ACC112 (cell line): ENCODE data around the gene ANXA2.
"Not testable (repeated sequence)": the region's sequence is repeated elsewhere in the genome, so short reads cannot be mapped to it uniquely, and the experiment has no call there.

Experiments
- H2AFZ ChIP-seq: fragments of 200-600 bp; sonication (generic); one replicate; pipeline ENCODE4 v1.6.0; 2017; ENCODE audit warnings: antibody characterized with exemption, low read length; ENCODE audit not compliant: unreplicated experiment
- H3K27ac ChIP-seq: fragments of 200-600 bp; sonication (generic); 2 replicates; pipeline ENCODE4 v1.5.1; 2014; ENCODE audit warnings: low read depth, mild to moderate bottlenecking, antibody characterized with exemption, low read length, moderate library complexity
- H3K27me3 ChIP-seq: fragments of 200-600 bp; sonication (generic); 2 replicates; pipeline ENCODE4 v1.6.1; 2014; ENCODE audit warnings: mild to moderate bottlenecking, antibody characterized with exemption, low read length, moderate library complexity, mixed read lengths; ENCODE audit not compliant: insufficient read depth
- H3K36me3 ChIP-seq: fragments of 200-600 bp; sonication (generic); 2 replicates; pipeline ENCODE4 v1.6.1; 2016; ENCODE audit warnings: mild to moderate bottlenecking, antibody characterized with exemption, low read length, moderate library complexity, mixed read lengths; ENCODE audit not compliant: insufficient read depth
- H3K4me1 ChIP-seq: fragments of 200-600 bp; sonication (generic); one replicate; pipeline ENCODE4 v1.6.1; 2016; ENCODE audit warnings: low read length, mixed read lengths; ENCODE audit not compliant: insufficient read depth, unreplicated experiment, control insufficient read depth
- H3K4me3 ChIP-seq: fragments of 200-600 bp; sonication (generic); 2 replicates; pipeline ENCODE4 v1.5.1; 2014; ENCODE audit warnings: mild to moderate bottlenecking, low read depth, low read length
- H3K79me2 ChIP-seq: fragments of 200-600 bp; sonication (generic); one replicate; pipeline ENCODE4 v1.6.0; 2016; ENCODE audit warnings: low read length; ENCODE audit not compliant: control insufficient read depth, unreplicated experiment, insufficient read depth

The ANXA2 gene

DNA sequence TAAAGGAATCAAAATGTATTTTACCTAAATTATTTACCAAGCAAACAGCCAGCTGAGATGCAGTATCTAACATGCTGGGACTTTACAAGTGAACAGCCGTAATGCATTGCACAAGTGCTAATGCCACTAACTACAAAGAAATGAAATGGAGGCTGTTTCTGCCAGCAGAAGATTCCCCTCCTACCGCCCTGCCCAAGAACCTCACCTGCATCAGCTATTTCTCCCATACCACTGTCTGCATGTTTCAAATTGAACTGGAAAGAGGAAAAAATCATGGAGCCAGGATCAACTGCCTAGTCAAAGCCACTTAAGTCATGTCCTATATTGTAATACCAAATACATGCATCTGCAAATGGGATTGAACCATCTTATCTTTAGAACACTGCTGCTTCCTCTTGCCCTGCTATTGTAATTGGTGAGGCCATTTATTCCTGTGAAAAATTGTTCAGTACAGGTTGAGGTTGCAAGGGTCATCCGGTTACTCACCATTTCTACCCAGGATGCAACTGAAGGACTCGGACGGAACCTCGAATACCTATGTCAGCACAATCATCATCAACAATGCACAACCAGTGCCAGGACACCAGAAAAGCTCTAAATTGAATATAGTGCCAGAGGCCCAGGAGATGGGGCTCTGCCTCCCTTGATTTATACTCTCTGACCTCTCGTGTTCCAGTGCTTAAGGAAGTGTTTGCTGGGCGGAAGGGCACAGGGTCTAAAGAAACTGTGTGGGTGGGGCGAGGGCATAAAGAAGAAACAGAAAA lies 27.5 kb downstream of the ANXA2 start:
- Histone ChIP-seq H3K4me3 (peak overlapping the region; percentile 51; the same call in 1 of the 2 replicates), H3K79me2 (peaks cover 56% of the 10 kb centered on the region), H2AFZ (no peak overlapping the region), H3K36me3 (peaks cover 57% of the 10 kb centered on the region), H3K4me1 (peaks cover 70% of the 10 kb centered on the region), H3K27me3 (no peaks in the 10 kb centered on the region), H3K27ac (peak overlapping the region; percentile 98)

DNA sequence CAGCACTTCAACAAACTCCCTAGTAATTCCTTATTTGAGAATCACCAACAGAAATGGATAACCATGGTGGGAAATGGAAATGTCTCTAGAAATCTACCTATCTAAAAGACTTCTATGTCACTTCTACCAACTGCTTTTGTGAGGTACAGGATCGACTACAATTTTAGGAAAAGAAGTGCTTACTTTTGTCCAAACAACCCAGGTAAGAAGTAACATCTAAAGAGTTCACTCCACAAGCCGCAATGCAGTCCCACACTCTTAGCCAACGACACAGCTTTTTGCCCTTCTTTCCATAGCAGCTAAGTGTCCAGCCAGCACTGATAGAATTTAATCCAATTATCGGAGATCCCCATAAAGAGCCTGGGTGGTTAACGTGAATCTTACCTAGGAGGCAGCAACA lies 28.1 kb downstream of the ANXA2 start:
- peaks cover 67% of the 10 kb centered on the region for H3K4me1 ChIP-seq
- no peak overlapping the region for H3K4me3 ChIP-seq
- peak overlapping the region; percentile 98 for H3K27ac ChIP-seq
- H2AFZ ChIP-seq = no peak overlapping the region
- no peaks in the 10 kb centered on the region for H3K27me3 ChIP-seq
- peaks cover 56% of the 10 kb centered on the region for H3K36me3 ChIP-seq
- peaks cover 59% of the 10 kb centered on the region for H3K79me2 ChIP-seq

DNA sequence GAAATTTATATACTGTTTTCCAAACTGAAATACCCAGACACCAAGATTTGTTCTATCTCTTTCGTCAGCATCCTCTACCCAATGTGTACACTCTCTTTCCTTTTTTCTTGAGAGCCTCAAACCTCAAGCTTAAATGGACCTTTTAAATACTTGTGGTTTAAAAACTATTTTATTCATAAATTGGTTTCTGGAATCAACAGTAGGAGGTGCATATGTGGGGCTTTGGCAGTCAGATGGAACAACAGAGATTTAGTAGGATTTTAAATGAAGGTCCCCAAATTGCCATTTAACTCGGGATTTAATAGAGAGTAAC lies 33.2 kb downstream of the ANXA2 start:
- Histone ChIP-seq H2AFZ (no peak overlapping the region), H3K4me3 (no peak overlapping the region), H3K79me2 (peaks cover 66% of the 10 kb centered on the region), H3K36me3 (peaks cover 61% of the 10 kb centered on the region), H3K27me3 (no peaks in the 10 kb centered on the region), H3K4me1 (peaks cover 66% of the 10 kb centered on the region), H3K27ac (peak overlapping the region; percentile 91)

DNA sequence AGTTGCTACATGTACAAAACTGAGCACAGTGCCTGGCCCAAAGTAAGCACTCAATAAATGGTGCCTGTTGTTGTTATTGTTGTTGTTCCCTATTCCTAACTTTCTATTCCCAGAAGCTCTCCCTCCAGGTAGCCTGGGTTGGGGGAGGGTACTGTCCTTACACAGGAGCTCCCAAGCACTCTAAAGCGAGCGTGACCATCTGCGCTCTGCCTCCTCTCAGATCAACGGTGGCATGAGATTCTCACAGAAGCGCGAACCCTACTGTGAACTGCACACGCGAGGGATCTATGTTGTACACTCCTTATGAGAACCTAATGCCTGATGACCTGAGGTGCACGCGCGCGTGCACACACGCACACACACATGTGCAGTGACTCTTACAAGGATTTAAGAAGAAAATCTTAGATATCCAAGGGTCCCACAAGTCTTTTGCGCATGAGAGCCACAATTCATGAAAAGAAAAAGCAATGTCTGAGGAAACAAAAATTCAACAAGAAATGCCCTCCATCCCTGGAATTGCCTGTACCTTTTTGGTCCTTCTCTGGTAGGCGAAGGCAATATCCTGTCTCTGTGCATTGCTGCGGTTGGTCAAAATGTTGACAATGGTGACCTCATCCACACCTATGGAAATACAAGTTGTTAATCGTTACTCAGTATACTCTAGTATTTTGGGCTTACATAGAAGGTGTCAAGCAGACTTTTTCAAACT lies 33.7 kb downstream of the ANXA2 start:
- Histone ChIP-seq H3K79me2 (peaks cover 66% of the 10 kb centered on the region), H3K4me3 (no peak overlapping the region), H3K27ac (peak overlapping the region; percentile 91), H3K36me3 (peaks cover 61% of the 10 kb centered on the region), H3K4me1 (peaks cover 66% of the 10 kb centered on the region), H2AFZ (no peak overlapping the region), H3K27me3 (no peaks in the 10 kb centered on the region)

DNA sequence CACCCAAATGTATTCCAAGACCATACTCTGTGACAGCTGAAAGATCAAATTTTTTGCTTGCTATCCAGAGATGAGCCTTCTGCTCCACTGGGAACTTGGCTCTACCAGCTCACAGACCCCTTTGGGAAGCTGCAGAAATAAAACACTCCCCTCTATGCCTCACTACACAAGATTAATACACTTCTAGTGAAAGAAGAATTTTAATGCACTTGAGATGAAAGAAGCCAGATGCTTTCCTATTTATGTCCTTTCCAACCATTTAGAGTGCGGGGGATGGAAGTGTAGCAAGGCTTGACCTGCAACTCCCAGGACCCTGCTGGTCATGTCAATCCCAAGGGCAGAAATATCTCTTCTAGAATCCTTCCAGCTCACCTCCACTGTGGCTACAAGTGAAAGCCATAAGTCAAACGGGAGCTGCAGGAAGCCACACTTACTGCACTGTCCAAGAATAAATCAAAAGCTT lies 34.7 kb downstream of the ANXA2 start:
- Histone ChIP-seq H3K79me2 (peaks cover 66% of the 10 kb centered on the region), H3K36me3 (peaks cover 62% of the 10 kb centered on the region), H3K27ac (peak overlapping the region; percentile 91), H3K4me3 (no peak overlapping the region), H3K27me3 (no peaks in the 10 kb centered on the region), H3K4me1 (peaks cover 67% of the 10 kb centered on the region), H2AFZ (no peak overlapping the region)

DNA sequence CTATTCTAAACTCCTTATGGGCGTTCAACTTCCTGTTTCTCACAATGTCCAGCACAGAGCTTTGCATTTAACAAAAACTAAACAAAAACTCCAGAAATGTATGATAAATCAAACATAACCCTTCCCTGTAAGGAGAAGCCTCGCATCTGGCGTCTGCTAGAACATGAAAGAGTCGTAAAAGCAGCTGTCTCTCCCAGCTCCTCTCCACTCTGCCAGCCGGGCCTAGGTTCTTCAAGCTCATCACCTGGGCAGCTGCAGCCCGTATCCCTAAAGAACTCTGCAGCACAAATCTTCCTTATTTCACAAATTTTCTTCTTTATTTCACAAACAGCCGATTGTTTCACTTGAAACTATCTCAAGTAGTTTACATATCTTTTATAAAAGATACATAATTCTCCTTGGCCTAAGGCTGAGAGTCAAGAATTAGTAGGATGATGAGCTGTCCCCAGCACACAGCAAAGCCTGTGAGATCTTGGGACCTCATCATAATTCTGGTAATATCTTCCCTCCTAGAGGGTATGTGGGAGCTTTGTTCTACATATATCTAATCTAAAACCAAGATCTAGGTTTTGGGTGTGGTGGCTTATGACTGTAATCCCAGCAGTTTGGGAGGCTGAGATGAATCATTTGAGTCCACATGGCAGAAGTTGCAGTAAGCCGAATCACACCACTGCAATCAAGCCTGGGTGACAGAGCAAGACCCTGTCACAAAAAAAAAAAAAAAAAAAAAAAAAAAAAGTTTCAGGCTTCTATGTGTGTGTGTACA lies 35.3 kb downstream of the ANXA2 start:
- no peak overlapping the region for H2AFZ ChIP-seq
- H3K79me2 ChIP-seq = peaks cover 70% of the 10 kb centered on the region
- peaks cover 66% of the 10 kb centered on the region for H3K36me3 ChIP-seq
- peak overlapping the region; percentile 91 for H3K27ac ChIP-seq
- peak overlapping the region; percentile 11; the same call in 1 of the 2 replicates for H3K4me3 ChIP-seq
- H3K4me1 ChIP-seq = peaks cover 69% of the 10 kb centered on the region
- H3K27me3 ChIP-seq = no peaks in the 10 kb centered on the region

DNA sequence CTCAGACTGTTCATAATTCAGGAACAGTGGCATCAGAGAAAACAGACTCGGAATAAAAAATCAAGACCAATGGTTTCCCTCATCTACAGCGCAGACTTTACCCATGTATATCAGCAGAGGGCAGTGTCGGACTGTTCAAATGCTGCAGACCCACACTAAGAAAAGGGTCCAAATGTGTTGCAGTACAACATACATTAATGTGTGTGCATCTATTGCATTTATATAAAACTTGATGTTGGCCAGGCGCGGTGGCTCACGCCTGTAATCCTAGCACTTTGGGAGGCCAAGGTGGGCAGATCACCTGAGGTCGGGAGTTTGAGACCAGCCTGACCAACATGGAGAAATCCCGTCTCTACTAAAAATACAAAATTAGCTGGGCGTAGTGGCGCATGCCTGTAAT lies 38.0 kb downstream of the ANXA2 start:
- peaks cover 86% of the 10 kb centered on the region for H3K36me3 ChIP-seq
- not testable (repeated sequence) for H3K27me3 ChIP-seq, H2AFZ ChIP-seq
- H3K4me1 ChIP-seq = peaks cover 87% of the 10 kb centered on the region
- H3K4me3 ChIP-seq = peak overlapping the region; percentile 35; the same call in 1 of the 2 replicates
- H3K27ac ChIP-seq = peak overlapping the region; percentile 88
- H3K79me2 ChIP-seq = peaks cover 87% of the 10 kb centered on the region

DNA sequence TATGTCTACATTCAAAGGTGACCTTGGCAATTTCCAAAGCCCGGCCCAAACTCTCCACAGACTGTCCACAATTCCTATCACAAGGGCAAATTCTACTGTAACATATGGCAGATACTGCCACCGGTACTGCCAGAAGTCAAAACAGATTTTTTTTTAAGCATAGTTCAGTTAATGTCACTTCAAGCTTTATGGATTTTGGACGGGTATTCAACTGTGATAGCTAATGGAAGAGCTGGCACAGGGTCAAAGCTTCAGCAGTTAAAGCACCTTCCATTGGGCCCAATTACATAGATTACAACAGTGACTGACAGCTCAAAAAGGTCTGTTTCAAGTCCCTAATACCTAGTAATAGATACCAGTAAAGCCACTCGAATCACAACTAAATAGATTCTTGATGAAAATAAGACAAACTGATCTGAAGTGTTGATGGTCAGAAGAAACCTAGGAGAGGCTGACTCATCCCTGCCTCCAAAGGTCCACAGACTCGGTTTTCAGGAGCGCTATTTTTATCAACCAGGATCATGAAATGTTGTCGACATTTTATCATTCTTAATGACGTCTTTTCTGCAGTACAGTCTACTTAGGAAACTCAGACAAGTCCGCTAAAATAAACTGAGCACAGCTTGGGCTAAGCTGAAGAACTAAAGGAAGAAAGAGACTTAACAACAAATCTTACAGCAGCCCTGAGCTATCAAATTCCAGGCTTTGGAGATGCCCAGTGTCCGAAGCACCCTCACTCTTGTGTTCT lies 38.7 kb downstream of the ANXA2 start:
- H2AFZ ChIP-seq = no peak overlapping the region
- peak overlapping the region; percentile 88 for H3K27ac ChIP-seq
- H3K27me3 ChIP-seq = no peaks in the 10 kb centered on the region
- H3K79me2 ChIP-seq = peaks cover 85% of the 10 kb centered on the region
- H3K4me3 ChIP-seq = peak overlapping the region; percentile 35; the same call in 1 of the 2 replicates
- peaks cover 86% of the 10 kb centered on the region for H3K36me3 ChIP-seq
- peaks cover 85% of the 10 kb centered on the region for H3K4me1 ChIP-seq

DNA sequence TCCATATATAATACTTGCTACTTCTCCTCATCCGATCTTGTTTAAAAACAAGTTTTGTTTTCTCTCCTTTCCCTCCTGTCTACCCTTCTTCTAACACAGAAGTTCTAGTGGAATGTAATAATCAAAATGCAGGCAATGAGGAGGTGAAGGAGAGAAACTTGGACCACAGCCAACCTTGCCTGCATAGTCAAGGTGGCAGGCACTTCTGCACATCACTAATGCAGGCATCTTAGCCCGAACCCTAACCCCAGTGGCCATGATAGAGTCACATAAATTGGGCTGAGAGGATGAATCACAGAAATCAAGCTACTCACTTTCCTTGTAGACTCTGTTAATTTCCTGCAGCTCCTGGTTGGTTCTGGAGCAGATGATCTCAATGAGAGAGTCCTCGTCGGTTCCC lies 41.0 kb downstream of the ANXA2 start:
- peaks cover 92% of the 10 kb centered on the region for H3K36me3 ChIP-seq
- H3K27me3 ChIP-seq = no peaks in the 10 kb centered on the region
- H3K79me2 ChIP-seq = peaks cover 77% of the 10 kb centered on the region
- H3K27ac ChIP-seq = peak overlapping the region; percentile 43
- H3K4me3 ChIP-seq = no peak overlapping the region
- H2AFZ ChIP-seq = no peak overlapping the region
- peaks cover 76% of the 10 kb centered on the region for H3K4me1 ChIP-seq
